HFF-Myc (cell line): Measurements from ENCODE around the gene BNIP3.
A peak's percentile ranks its signal among the peaks of the same experiment; 100 is the strongest.
"Not testable (repeated sequence)": the region's sequence is repeated elsewhere in the genome, so short reads cannot be mapped to it uniquely, and the experiment has no call there.

Experiments used
- DNase-seq: peaks from one replicate; pipeline ENCODE4 v3.0.0-alpha.2; 2011; ENCODE audit warnings: low read depth; ENCODE audit errors: extremely low read depth
- H3K4me3 ChIP-seq: replicated peaks from 2 replicates; pipeline ENCODE4 v1.5.1; 2011; ENCODE audit warnings: low read depth, mild to moderate bottlenecking, control low read depth, low read length
- CTCF ChIP-seq: IDR thresholded peaks from 2 replicates; pipeline ENCODE4 v1.5.1; 2012; ENCODE audit warnings: mild to moderate bottlenecking, low read depth, low read length, control low read depth; ENCODE audit errors: missing control alignments

The BNIP3 gene

DNA sequence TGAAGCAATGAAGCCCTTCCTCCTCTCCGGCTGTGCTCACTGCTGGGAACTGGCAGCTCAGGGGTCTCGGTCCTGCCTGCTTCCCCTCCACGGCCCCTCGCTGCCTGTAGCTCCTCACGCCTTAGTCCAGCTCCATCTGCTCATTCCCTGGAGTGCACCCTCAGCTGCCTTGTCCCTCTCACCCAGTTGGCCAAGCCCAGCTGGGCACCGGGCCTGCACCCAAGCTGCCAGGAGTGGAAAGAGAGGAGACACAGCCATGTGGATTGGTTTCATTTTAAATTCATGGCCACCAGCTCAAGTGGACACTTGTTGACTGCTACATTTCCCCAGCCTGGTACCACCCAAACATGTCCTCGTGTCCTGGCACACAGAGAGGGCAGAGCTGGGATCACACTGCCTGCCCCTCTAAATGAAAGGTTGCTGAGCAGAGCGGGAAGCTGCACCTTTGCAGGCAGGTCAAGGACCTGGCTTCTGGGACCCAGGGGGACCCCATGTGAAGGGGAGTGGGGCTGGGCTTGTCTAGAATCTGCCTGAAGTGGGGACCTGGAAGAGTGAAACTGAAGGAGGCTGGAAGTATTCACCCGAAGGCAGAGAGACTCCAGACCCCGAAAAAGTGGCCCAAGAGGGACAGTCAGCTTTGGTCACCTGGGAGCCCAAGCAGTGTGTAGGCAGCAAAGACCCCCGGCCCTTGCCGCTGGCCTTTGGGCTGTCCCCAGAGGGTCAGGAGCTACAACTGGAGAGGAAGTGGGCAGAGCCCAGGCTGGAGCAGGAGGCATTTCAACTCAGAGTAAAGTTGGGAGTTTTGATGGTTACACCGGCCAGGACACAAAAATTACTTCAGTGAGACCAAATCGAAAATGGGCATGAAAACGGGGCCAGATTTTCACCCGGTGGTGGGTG lies 15.0 kb upstream of the BNIP3 start:
- no peak overlapping the region for H3K4me3 ChIP-seq
- DNase-seq: no peak
- TF ChIP-seq CTCF: no peak

DNA sequence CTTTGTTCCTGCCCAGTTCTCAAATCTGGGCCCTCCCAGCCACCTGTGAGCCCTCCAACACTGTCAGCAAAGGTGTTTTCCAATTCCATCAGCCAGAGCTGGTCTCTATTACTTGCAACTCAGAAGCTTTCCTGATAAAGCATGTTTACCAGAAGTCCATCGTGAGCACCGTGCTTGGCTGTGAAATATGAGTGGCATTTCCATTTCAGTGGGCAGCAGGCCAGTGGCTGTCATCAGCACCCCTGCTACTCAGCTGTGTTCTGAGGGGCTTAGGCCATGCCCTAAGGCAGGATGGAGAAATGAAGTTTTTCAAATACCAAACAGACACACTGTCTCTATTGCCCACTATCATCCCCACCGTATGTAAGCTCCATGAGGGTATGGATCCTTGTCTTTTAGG lies 12.7 kb upstream of the BNIP3 start:
- TF ChIP-seq CTCF: no peak
- DNase-seq: no peak
- no peak overlapping the region for H3K4me3 ChIP-seq

DNA sequence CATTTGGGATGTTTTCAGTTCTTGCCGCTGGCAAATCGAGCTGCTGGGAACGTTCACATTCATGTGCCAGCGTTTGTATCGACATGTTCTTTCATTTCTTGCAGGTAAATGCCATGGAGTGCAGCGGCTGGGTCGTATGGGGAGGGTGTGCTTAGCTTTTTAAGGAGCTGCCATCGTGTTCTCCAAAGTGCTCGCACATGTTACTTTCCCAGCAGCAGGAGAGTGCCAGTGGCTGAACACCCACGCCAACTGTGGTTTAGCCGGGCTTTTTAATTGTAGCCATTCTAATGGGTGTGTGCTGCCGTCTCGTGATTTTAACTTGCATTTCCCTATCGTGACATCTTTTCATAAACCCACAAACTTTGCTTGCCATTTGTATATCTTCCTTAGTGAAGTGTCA lies 11.6 kb upstream of the BNIP3 start:
- TF ChIP-seq CTCF: no peak
- no peak overlapping the region for H3K4me3 ChIP-seq
- DNase-seq: no peak

- DNase-seq: no peak
- no peak overlapping the region for H3K4me3 ChIP-seq
- no peak for TF ChIP-seq CTCF
Observed at GRCh38 chr10:131991726-131992125, 10.0 kb upstream of the BNIP3 start.

DNA sequence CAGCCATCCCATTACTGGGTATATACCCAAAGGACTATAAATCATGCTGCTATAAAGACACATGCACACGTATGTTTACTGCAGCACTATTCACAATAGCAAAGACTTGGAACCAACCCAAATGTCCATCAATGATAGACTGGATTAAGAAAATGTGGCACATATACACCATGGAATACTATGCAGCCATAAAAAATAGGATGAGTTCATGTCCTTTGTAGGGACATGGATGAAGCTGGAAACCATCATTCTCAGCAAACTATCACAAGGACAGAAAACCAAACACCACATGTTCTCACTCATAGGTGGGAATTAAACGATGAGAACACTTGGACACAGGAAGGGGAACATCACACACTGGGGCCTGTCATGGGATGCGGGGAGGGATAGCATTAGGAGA lies 6.1 kb upstream of the BNIP3 start:
- not testable (repeated sequence) for DNase-seq, H3K4me3 ChIP-seq

DNA sequence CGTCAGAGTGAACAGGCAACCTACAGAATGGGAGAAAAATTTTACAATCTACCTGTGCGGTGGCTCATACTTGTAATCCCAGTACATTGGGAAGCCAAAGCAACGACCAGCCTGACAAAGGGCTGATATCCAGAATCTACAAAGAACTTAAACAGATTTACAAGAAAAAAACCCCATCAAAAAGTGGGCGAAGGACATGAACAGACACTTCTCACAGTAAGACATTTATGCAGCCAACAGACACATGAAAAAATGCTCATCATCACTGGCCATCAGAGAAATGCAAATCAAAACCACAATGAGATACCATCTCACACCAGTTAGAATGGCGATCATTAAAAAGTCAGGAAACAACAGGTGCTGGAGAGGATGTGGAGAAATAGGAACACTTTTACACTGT lies 5.6 kb upstream of the BNIP3 start:
- not testable (repeated sequence) for DNase-seq, H3K4me3 ChIP-seq

GRCh38 chr10:131986851-131987250 lies 5.1 kb upstream of the BNIP3 start:
- H3K4me3 ChIP-seq, DNase-seq: not testable (repeated sequence)

- no peak for TF ChIP-seq CTCF
- DNase-seq: peak; percentile 72
- H3K4me3 ChIP-seq: no peak overlapping the region
Observed at GRCh38 chr10:131983780-131984179, 2.1 kb upstream of the BNIP3 start.
